Colonic mucosa (tissue), 4 donors: ENCODE data around the gene FAM53C. TPM values are rescaled to one million over a fixed set of nuclear protein-coding genes. Genes with fewer than 3 reads are reported as not detected.

ENCODE experiments used
- DNase-seq: peaks from one replicate; pipeline ENCODE4 v3.0.0-alpha.2; 2020
- H3K27ac ChIP-seq: fragments of 200-600 bp; one replicate; pipeline ENCODE4 v1.8.0; 2021
- H3K27me3 ChIP-seq: fragments of 200-600 bp; one replicate; pipeline ENCODE4 v1.8.0; 2021
- H3K36me3 ChIP-seq: fragments of 200-600 bp; one replicate; pipeline ENCODE4 v1.8.0; 2021
- H3K4me1 ChIP-seq: fragments of 200-600 bp; one replicate; pipeline ENCODE4 v1.8.0; 2021; ENCODE audit warnings: mild to moderate bottlenecking
- H3K4me3 ChIP-seq: fragments of 200-600 bp; one replicate; pipeline ENCODE4 v1.8.0; 2021
- H3K9ac ChIP-seq, 2 donors: one replicate each; pipeline ENCODE4 v1.7.0; 2013; ENCODE audit warnings: control low read depth in 2 of 2, low read depth in 2 of 2, low read length in 2 of 2
- H3K9me3 ChIP-seq: fragments of 200-600 bp; one replicate; pipeline ENCODE4 v1.8.0; 2021
- intact Hi-C: fragments of 100-400 bp; cut with DNase I; formaldehyde crosslinking; loops from one replicate; pipeline ENCODE4 v1.14.1; 2022
- total RNA-seq, 2 donors: library from RNA; stranded (reverse); fragmentation: NEBNext Ultra II Directional in 1 of 2; extraction: Animal tissue kit (Norgen Biotek cat#: 25700) in 1 of 2; gene quantifications; one replicate each; pipeline ENCODE4 v1.2.1, GENCODE V29; 2021
- TF ChIP-seq, protein P1 (sequence below): fragments of 200-600 bp; IDR thresholded peaks from one replicate; pipeline ENCODE4 v1.8.0; 2022; ENCODE audit warnings: antibody characterized with exemption, mild to moderate bottlenecking
- donor health status: healthy.
- donor health status: DM: no; HTN: no; CAD: no.
- donor health status: DM: no; HTN: no; CAD: no.

FAM53C gene
- 10 to 100 TPM; 14.8 to 18.6 TPM for total RNA-seq

DNA sequence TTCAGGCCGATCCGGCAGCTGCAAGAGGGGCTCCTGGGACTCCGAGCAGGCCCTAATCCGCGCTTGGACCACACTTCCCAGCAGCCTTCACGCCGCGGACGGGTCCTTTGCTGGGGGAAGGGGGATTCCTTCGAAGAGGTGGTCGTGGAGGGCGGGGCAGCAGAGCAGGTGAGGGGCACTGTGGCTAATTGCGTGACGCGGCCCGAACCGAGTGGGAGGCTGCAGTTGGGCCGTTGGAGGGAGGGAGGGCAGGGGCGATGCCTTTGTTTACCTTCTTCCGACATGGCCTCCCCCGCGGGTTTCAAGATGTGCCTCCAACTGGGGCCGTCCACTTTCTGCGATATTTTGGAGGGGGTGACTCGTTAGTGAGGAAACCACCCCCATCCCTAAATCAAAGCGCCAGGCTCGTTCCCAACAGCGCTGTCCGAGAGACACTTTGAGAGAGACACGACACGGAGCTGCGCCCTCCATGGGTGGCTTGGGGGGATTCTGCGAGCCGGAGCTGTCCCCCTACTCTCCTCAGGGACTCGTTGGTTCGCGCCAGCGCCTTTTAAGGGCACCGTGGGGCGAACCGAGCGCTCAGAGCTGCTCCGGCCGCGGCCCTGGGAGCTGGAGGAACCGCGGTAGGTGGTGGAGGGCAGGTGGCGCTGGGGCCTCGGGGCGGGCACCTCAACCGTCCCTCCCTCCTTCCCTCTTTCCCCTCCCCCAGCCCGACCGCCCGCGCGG lies at the start of gene FAM53C:
TSS of gene FAM53C (plus strand) at position 582 of the 726 bp plus-strand sequence. CDS start 3,070 bp downstream, outside the sequence.
- no peaks in the 10 kb centered on the region for H3K9me3 ChIP-seq
- intact Hi-C loops: no loop called here
- no peaks in the 10 kb centered on the region for H3K27me3 ChIP-seq
- H3K36me3 ChIP-seq: no peaks in the 10 kb centered on the region
- TF ChIP-seq, protein P1, sequence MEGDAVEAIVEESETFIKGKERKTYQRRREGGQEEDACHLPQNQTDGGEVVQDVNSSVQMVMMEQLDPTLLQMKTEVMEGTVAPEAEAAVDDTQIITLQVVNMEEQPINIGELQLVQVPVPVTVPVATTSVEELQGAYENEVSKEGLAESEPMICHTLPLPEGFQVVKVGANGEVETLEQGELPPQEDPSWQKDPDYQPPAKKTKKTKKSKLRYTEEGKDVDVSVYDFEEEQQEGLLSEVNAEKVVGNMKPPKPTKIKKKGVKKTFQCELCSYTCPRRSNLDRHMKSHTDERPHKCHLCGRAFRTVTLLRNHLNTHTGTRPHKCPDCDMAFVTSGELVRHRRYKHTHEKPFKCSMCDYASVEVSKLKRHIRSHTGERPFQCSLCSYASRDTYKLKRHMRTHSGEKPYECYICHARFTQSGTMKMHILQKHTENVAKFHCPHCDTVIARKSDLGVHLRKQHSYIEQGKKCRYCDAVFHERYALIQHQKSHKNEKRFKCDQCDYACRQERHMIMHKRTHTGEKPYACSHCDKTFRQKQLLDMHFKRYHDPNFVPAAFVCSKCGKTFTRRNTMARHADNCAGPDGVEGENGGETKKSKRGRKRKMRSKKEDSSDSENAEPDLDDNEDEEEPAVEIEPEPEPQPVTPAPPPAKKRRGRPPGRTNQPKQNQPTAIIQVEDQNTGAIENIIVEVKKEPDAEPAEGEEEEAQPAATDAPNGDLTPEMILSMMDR: no peak
- peak; percentile 91 for DNase-seq
- H3K9ac ChIP-seq: peak within 1 kb of the TSS; percentile 60 to 89
- H3K27ac ChIP-seq: peak within 1 kb of the TSS; percentile 80
- H3K4me1 ChIP-seq: peaks cover 7% of the 10 kb centered on the region
- peak within 1 kb of the TSS; percentile 88 for H3K4me3 ChIP-seq

- TF ChIP-seq, protein P1: no peak
- no peak overlapping the region for H3K9ac ChIP-seq
- no peak overlapping the region for H3K4me3 ChIP-seq
- intact Hi-C loops: no loop called here
- DNase-seq: no peak
- no peaks in the 10 kb centered on the region for H3K9me3 ChIP-seq
- no peaks in the 10 kb centered on the region for H3K36me3 ChIP-seq
- H3K4me1 ChIP-seq: no peaks in the 10 kb centered on the region
- no peaks in the 10 kb centered on the region for H3K27me3 ChIP-seq
- H3K27ac ChIP-seq: no peak overlapping the region
Measured at GRCh38 chr5:138289296-138289695, 48.8 kb upstream of the FAM53C start.

DNA sequence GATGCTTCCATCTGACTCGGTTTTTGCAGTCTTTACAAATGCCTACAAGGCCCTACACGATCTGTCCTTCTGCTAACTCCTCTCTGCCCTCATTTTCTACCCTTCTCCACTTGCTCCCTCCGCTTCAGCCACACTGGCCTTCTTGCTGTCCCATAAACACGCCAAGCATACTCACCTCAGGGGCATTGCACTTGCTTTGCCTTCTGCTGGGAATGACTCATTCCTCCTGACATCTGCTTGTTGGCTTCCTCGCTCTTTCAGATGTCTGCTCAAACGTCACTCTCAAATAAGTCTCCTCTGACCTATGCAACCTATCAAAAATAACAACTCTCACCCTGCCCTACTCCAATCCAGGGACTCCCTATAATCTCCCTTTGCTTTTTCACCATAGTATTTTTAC lies 34.7 kb upstream of the FAM53C start:
- H3K4me1 ChIP-seq: no peaks in the 10 kb centered on the region
- no peaks in the 10 kb centered on the region for H3K27me3 ChIP-seq
- no peaks in the 10 kb centered on the region for H3K36me3 ChIP-seq
- H3K27ac ChIP-seq: no peak overlapping the region
- H3K9ac ChIP-seq: no peak overlapping the region
- intact Hi-C loops: no loop called here
- TF ChIP-seq, protein P1: no peak
- no peaks in the 10 kb centered on the region for H3K9me3 ChIP-seq
- no peak overlapping the region for H3K4me3 ChIP-seq
- no peak for DNase-seq

- Histone ChIP-seq H3K9me3 (no peaks in the 10 kb centered on the region), H3K4me3 (no peak overlapping the region), H3K4me1 (no peaks in the 10 kb centered on the region), H3K9ac (no peak overlapping the region), H3K27ac (no peak overlapping the region), H3K27me3 (no peaks in the 10 kb centered on the region), H3K36me3 (no peaks in the 10 kb centered on the region)
- DNase-seq: no peak
- TF ChIP-seq, protein P1: no peak
- intact Hi-C loops: no loop called here
Measured at GRCh38 chr5:138305797-138306196, 32.3 kb upstream of the FAM53C start.

DNA sequence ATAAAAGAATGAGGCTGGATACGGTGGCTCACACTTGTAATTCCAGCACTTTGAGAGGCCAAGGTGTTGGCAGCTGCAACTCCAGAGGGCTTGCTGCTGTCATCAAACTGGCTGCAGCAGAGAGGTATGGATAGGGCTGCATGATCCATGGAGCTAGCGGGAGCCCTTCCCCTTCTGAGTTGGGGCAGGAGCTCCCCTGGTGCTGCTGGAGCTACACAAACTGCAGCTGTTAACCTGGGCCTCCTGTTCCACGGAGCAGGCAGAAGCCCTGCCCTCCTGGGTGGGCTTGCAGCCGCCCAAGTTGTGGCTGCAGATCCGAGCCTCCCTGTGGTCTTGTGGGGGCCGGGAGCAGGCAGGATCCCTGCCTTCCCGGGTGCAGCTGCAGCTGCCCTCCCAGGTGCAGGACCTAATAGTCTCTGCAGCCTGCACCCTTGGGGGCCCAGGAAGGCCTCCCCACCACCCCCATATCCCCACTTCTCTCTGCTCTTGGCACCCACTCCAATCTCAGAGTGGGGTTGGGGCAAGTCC lies 22.3 kb upstream of the FAM53C start:
- Histone ChIP-seq H3K27ac (no peak overlapping the region), H3K4me3 (no peak overlapping the region), H3K9me3 (no peaks in the 10 kb centered on the region), H3K9ac (no peak overlapping the region), H3K4me1 (no peaks in the 10 kb centered on the region), H3K36me3 (no peaks in the 10 kb centered on the region), H3K27me3 (no peaks in the 10 kb centered on the region)
- DNase-seq: no peak
- TF ChIP-seq, protein P1: no peak
- intact Hi-C loops: no loop called here
